Mucosa of stomach (tissue), 1 donor: ENCODE results near the gene PCF11.

Source experiments
- H3K27me3 ChIP-seq: one replicate; pipeline ENCODE4 v1.7.0; 2013; ENCODE audit warnings: mild to moderate bottlenecking, low read length; ENCODE audit not compliant: control insufficient read depth, insufficient read depth
- H3K36me3 ChIP-seq: one replicate; pipeline ENCODE4 v1.7.0; 2013; ENCODE audit warnings: low read length; ENCODE audit not compliant: control insufficient read depth, insufficient read depth
- H3K4me1 ChIP-seq: one replicate; pipeline ENCODE4 v1.7.0; 2013; ENCODE audit warnings: mild to moderate bottlenecking, low read length; ENCODE audit not compliant: control insufficient read depth, insufficient read depth
- H3K4me3 ChIP-seq: one replicate; pipeline ENCODE4 v1.7.0; 2013; ENCODE audit warnings: low read length
- H3K9ac ChIP-seq: one replicate; pipeline ENCODE4 v1.7.0; 2013; ENCODE audit warnings: mild to moderate bottlenecking, low read length, moderate library complexity
- H3K9me3 ChIP-seq: one replicate; pipeline ENCODE4 v1.7.0; 2013; ENCODE audit warnings: mild to moderate bottlenecking, low read length, moderate library complexity; ENCODE audit not compliant: control insufficient read depth
- donor health status: Pancreatic carcinoma.

PCF11 gene, protein sequence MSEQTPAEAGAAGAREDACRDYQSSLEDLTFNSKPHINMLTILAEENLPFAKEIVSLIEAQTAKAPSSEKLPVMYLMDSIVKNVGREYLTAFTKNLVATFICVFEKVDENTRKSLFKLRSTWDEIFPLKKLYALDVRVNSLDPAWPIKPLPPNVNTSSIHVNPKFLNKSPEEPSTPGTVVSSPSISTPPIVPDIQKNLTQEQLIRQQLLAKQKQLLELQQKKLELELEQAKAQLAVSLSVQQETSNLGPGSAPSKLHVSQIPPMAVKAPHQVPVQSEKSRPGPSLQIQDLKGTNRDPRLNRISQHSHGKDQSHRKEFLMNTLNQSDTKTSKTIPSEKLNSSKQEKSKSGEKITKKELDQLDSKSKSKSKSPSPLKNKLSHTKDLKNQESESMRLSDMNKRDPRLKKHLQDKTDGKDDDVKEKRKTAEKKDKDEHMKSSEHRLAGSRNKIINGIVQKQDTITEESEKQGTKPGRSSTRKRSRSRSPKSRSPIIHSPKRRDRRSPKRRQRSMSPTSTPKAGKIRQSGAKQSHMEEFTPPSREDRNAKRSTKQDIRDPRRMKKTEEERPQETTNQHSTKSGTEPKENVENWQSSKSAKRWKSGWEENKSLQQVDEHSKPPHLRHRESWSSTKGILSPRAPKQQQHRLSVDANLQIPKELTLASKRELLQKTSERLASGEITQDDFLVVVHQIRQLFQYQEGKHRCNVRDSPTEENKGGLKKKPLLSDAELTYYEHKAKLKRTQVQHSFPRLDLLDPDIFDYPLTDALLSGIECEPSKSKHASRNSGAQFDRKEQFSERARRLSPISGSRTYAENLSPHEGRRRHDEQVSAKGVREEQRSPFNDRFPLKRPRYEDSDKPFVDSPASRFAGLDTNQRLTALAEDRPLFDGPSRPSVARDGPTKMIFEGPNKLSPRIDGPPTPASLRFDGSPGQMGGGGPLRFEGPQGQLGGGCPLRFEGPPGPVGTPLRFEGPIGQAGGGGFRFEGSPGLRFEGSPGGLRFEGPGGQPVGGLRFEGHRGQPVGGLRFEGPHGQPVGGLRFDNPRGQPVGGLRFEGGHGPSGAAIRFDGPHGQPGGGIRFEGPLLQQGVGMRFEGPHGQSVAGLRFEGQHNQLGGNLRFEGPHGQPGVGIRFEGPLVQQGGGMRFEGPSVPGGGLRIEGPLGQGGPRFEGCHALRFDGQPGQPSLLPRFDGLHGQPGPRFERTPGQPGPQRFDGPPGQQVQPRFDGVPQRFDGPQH (N-terminal part only)

DNA sequence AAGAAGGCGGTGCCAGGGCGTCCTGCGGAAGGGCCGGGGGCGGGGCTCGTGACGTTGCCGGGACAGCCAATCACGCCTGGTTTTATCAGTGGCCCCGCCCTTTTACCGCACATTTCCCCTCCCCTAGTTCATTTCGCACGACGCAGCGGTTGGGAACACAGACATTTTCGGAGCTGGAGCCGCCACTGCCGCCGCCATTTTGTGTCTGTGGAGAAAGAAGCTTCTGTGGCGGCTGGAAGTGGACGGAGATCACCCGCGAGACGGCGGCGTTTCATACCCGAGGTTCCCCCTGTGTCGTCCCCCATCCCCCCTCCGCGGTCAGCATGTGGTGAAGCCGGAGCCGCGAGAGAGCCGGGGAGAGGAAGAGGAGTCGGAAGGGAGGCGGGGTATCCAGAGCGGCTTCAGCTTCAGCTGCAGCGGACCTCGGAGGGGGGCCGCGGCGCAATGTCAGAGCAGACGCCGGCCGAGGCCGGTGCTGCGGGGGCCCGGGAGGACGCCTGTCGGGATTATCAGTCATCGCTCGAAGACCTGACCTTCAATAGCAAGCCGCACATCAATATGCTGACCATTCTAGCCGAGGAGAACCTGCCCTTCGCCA, at the start of gene PCF11:
Gene PCF11, plus strand, starts transcription at position 136 of the 598 bp plus-strand sequence. Its CDS starts 309 bp downstream, at position 445.
- H3K27me3 ChIP-seq: no peaks in the 10 kb centered on the region
- peaks cover 15% of the 10 kb centered on the region for H3K4me1 ChIP-seq
- H3K36me3 ChIP-seq: no peaks in the 10 kb centered on the region
- H3K9me3 ChIP-seq: no peaks in the 10 kb centered on the region
- H3K4me3 ChIP-seq: peak within 1 kb of the TSS; percentile 98
- H3K9ac ChIP-seq: peak within 1 kb of the TSS; percentile 100

DNA sequence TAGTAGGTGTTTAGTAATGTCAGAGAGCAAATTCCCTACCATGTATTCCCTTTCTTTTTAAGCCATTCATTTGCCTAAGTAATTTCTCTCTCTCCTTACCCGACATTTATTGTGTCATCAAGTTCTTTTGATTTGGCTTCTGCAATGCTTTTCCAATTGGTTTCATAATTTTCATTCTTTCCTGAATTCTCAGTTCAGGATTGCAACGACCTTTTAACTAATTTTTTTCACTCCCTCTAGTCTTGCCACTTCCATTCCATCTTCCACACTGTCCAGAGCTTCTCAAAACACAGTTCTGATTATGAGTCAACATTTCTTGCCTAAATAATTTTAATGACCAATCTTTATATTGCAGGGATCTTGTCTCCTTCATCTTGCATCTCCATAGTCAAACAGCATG, 44.0 kb upstream of the PCF11 start:
- Histone ChIP-seq H3K27me3 (no peaks in the 10 kb centered on the region), H3K9me3 (no peaks in the 10 kb centered on the region), H3K36me3 (no peaks in the 10 kb centered on the region)

DNA sequence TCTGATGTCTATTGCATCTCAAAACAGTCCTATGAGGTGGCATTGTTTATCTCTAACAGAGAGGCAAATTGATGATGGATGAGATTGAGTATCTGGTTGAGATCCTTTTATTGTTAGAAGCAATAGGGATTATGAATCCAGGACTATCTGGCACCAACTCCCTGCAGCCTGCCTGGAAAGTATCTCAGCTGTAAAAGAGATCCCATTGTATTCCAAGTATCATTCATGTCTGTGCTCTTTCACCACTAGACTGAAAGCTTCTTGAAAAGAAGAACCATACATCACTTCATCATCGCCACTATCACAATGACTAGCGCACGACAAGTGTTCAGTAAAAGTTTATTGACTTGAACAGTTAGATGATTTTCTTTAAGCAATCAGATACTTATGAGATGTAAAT, 41.9 kb upstream of the PCF11 start:
- Histone ChIP-seq H3K9me3 (no peaks in the 10 kb centered on the region), H3K27me3 (no peaks in the 10 kb centered on the region), H3K4me3 (no peak overlapping the region), H3K4me1 (peaks cover 6% of the 10 kb centered on the region), H3K36me3 (no peaks in the 10 kb centered on the region), H3K9ac (no peak overlapping the region)

More for the DNA sequence above, 44.0 kb upstream of the PCF11 start:
- Histone ChIP-seq H3K9ac (no peak overlapping the region), H3K4me3 (no peak overlapping the region), H3K4me1 (no peaks in the 10 kb centered on the region)

DNA sequence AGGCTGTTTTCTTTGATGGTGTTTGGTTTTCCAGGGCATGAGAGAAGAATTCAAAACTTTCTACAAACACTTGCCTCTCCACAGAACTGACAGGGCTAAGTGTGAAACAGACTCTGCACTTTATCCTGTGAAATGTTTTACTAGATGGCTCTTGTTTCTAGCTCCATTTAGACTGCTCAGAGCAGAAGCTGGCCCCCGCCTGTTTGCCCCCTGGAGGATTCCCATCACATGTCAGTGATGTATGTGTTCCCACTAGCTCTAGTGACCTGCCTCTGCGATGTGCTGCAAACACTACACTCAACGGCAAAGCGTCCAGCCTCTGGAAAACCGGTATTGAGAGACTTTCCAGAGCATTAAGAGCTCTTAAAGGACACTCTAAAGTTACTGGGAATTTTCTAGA, 41.4 kb upstream of the PCF11 start:
- no peak overlapping the region for H3K9ac ChIP-seq
- no peaks in the 10 kb centered on the region for H3K9me3 ChIP-seq
- H3K4me3 ChIP-seq: no peak overlapping the region
- H3K4me1 ChIP-seq: peaks cover 6% of the 10 kb centered on the region
- no peaks in the 10 kb centered on the region for H3K36me3 ChIP-seq
- H3K27me3 ChIP-seq: no peaks in the 10 kb centered on the region

DNA sequence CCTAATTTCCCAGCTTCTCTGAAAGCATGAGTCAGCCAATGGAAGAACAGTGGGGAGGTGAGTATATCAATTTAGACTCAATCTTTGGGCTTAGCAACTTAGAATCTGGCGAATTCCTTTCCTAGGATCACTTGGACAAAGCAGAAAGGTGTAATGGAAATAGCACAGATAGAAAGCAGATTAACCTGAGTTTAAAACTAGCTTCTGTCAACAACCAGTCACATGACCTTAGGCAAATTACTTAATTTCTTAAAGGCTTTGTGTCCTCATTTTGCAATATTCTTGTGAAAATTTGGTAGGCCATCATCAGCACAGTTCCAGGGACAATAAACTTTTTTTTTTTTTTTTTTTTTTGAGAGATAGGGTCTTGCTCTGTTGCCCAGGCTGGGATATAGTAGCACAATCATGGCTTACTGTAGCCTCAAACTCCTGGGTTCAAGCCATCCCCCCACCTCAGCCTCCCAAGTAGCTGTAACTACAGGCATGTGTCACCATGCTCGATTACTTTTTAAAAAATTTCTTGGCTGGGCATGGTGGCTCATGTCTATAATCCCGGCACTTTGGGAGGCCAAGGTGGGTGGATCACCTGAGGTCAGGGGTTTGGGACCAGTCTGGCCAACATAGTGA, 40.8 kb upstream of the PCF11 start:
- no peak overlapping the region for H3K9ac ChIP-seq
- H3K4me1 ChIP-seq: peaks cover 6% of the 10 kb centered on the region
- no peaks in the 10 kb centered on the region for H3K27me3 ChIP-seq
- H3K4me3 ChIP-seq: no peak overlapping the region
- H3K9me3 ChIP-seq: no peaks in the 10 kb centered on the region
- no peaks in the 10 kb centered on the region for H3K36me3 ChIP-seq

DNA sequence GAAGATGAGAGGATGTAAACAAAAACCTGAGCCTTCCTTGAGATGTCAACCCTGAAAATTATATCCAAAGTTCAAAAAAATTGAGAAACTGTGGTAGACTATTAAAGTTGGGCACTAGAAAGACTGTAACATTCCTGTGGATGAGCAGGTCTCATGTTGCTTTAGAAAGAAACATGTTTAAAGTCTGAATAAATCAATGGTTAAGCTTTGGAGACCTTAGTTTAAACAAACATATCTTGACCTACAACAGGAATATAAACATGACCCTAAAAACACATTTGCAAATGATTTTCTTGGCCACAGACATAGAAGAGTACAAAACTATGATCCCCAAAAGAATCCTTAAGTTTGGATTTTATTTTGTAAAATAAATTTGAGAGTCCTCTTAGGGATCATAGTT, 38.1 kb upstream of the PCF11 start:
- Histone ChIP-seq H3K36me3 (no peaks in the 10 kb centered on the region), H3K4me1 (peaks cover 6% of the 10 kb centered on the region), H3K9ac (no peak overlapping the region), H3K9me3 (no peaks in the 10 kb centered on the region), H3K27me3 (no peaks in the 10 kb centered on the region), H3K4me3 (no peak overlapping the region)

DNA sequence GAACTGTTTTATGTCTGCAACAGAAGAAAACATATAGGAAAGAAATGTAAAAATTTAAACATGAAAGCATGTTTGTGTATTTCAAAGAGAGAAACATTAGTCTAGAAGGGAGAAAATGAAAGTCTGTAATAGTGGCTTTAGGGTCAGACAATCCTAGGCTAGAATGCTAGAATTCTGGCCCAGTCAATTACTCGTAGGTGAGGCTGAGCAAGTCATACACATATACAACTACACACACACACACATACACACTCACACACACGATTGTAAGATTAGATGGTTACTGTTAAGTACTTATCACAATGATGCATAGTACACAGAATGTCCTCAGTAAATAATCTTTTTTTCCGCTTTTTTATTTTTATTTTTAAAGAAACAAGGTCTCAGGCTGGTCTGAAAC, 37.7 kb upstream of the PCF11 start:
- Histone ChIP-seq H3K27me3 (no peaks in the 10 kb centered on the region), H3K9me3 (no peaks in the 10 kb centered on the region), H3K4me3 (no peak overlapping the region), H3K36me3 (no peaks in the 10 kb centered on the region), H3K9ac (no peak overlapping the region), H3K4me1 (peaks cover 6% of the 10 kb centered on the region)

DNA sequence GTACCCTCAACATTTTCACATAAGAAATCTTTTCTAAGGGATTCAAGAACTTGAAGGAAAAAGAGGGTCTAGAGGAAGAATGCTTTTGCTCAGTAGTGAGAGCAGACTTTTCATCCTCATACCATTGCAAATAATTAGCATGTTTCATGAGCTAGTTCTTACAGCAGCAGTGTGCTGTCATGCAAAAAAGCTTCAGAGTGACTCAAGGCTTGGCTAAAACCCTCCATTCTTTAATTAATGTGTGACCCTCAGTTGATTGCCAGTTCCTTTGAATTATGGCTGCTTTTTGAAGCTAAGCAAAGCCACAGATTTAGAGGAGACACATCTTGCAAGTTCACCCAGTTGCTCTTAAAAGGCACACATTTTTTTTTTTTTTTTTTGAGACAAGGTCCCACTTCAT, 36.6 kb upstream of the PCF11 start:
- no peaks in the 10 kb centered on the region for H3K9me3 ChIP-seq
- no peaks in the 10 kb centered on the region for H3K27me3 ChIP-seq
- no peak overlapping the region for H3K4me3 ChIP-seq
- H3K4me1 ChIP-seq: peaks cover 6% of the 10 kb centered on the region
- H3K36me3 ChIP-seq: no peaks in the 10 kb centered on the region
- H3K9ac ChIP-seq: no peak overlapping the region

DNA sequence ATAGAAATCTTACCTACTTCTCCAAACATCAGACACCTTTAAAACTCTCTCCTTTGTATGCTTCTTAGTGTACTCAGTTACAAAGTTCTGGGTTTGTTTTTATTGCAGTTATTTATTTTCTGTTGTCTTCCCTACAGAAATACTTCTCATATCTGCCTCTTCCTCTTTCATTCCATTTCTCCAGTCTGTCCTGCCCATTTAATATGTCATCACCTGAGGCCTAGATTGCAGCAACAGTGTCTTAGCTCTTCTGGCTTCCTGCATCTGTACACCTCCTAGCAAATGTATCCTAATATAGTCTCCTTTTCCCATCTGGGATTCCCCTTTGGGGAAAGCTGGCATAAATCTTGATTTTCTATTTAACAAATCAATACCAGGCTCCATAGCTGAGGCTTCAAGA, 34.9 kb upstream of the PCF11 start:
- Histone ChIP-seq H3K9ac (no peak overlapping the region), H3K27me3 (no peaks in the 10 kb centered on the region), H3K4me3 (no peak overlapping the region), H3K4me1 (peaks cover 6% of the 10 kb centered on the region), H3K9me3 (no peaks in the 10 kb centered on the region), H3K36me3 (no peaks in the 10 kb centered on the region)

DNA sequence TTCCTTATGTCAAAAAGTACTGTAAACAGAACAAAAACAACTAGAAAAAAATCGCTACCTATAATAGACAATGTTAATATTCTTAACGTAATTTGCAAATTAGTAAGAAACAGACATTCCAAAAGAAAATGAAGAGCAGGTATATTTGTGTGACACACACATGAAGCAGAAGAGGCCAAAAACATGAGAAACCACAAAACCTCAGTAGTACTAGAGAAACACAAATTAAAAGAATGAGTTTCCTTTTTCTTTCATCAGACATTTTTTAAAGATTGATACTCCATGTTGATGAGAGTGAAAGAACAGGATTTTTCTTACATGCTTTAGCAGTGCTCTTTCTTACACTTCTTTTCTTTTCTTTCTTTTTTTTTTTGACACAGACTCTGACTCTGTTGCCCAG, 34.2 kb upstream of the PCF11 start:
- Histone ChIP-seq H3K4me3 (no peak overlapping the region), H3K36me3 (no peaks in the 10 kb centered on the region), H3K27me3 (no peaks in the 10 kb centered on the region)

DNA sequence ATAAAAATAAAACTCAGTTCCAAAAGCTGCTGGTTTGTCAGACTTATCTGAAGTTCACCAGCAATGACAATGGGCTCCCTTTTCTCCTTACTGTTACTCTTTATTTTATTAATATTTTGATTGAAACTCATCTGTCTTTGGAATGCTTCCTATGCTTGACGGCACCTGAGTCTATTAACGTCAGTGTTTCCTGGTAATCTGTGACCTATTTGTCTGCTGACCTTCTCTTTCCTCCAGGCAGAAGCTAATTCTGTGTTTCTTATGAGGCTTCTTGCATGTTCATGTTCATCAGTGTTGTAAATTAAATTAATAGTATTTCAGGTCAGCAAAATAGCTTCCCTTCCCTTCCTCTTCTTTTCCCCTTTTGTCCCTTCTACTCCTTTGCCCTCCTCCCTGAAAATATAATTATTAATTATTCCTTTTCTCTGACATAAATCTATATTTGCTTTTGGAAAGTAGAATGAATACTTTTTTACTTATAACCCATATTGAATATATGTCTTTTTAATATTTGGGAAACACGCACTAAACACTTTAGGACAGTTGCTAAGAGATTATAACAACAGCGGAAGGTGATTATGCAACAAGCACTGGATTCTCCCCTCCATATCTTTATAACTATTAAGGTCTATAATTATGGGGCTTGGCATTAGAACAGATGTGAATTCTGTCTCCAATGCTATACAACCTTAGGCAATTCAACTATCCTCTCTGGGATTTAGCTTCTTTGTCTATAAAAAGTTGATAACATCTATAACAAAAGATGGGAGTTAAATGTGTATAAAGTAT, 32.1 kb upstream of the PCF11 start:
- no peak overlapping the region for H3K9ac ChIP-seq
- no peaks in the 10 kb centered on the region for H3K4me1 ChIP-seq
- H3K9me3 ChIP-seq: no peaks in the 10 kb centered on the region
- no peaks in the 10 kb centered on the region for H3K27me3 ChIP-seq
- H3K36me3 ChIP-seq: no peaks in the 10 kb centered on the region
- no peak overlapping the region for H3K4me3 ChIP-seq

More for the DNA sequence above, 34.2 kb upstream of the PCF11 start:
- Histone ChIP-seq H3K9ac (no peak overlapping the region), H3K4me1 (peaks cover 6% of the 10 kb centered on the region), H3K9me3 (no peaks in the 10 kb centered on the region)
